IMR-90 (cell line): ENCODE data around the gene DDX10. TPM values are rescaled to one million over a fixed set of nuclear protein-coding genes. Genes with fewer than 3 reads are reported as not detected.

Experiments
- ATAC-seq: fragments of 200-7000 bp; cut with Tn5 transposase; 2 replicates; pipeline ENCODE4 v1.9.1; 2020; ENCODE audit warnings: low read depth, mild to moderate bottlenecking, moderate library complexity
- BruUV-seq: library from RNA; stranded (reverse); fragments of 400-500 nt; replicated peaks from 2 replicates; lab custom pipeline; 2021; lab: Mats Ljungman, UMichigan
- CTCF ChIA-PET: fragments of 300-600 bp; formaldehyde crosslinking; extraction: SDS; loops from one replicate; lab custom pipeline; 2021; ENCODE audit warnings: antibody characterized with exemption; lab: Yijun Ruan, JAX
- POLR2A ChIA-PET: fragments of 300-600 bp; sonication (Branson Sonifier 250); formaldehyde crosslinking; loops from one replicate; lab custom pipeline; 2022; ENCODE audit warnings: antibody characterized with exemption; ENCODE audit not compliant: unreplicated experiment; lab: Charles Lee
- DNase-seq: peaks from one replicate; pipeline ENCODE4 v3.0.0; 2013
- H2AFZ ChIP-seq: replicated peaks from 2 replicates; pipeline ENCODE3; 2013; ENCODE audit warnings: low read length, mild to moderate bottlenecking; ENCODE audit not compliant: poor library complexity
- H2AK5ac ChIP-seq: 2 replicates; pipeline ENCODE4 v1.6.1; 2013; ENCODE audit warnings: low read depth, low read length, inconsistent platforms
- H2AK9ac ChIP-seq: replicated peaks from 2 replicates; pipeline ENCODE3; 2013; ENCODE audit warnings: mild to moderate bottlenecking, low read depth, low read length, moderate library complexity; ENCODE audit not compliant: poor library complexity
- H2BK120ac ChIP-seq: 2 replicates; pipeline ENCODE4 v1.6.1; 2013; ENCODE audit warnings: low read depth, low read length, inconsistent platforms
- H2BK15ac ChIP-seq: 3 replicates; pipeline ENCODE4 v1.6.1; 2013; ENCODE audit warnings: low read depth, low read length, inconsistent platforms
- H2BK20ac ChIP-seq: 2 replicates; pipeline ENCODE4 v1.6.1; 2013; ENCODE audit warnings: low read depth, mild to moderate bottlenecking, inconsistent platforms, low read length, moderate library complexity
- H2BK5ac ChIP-seq: 2 replicates; pipeline ENCODE4 v1.6.1; 2013; ENCODE audit warnings: mild to moderate bottlenecking, low read depth, low read length, inconsistent platforms; ENCODE audit not compliant: poor library complexity, severe bottlenecking
- H3K14ac ChIP-seq: replicated peaks from 2 replicates; pipeline ENCODE4 v1.6.1; 2013; ENCODE audit warnings: low read depth, low read length, inconsistent platforms
- H3K18ac ChIP-seq: 2 replicates; pipeline ENCODE4 v1.6.1; 2013; ENCODE audit warnings: low read depth, low read length, control low read depth
- H3K23ac ChIP-seq: 2 replicates; pipeline ENCODE4 v1.6.1; 2013; ENCODE audit warnings: low read depth, low read length, inconsistent platforms
- H3K27ac ChIP-seq: 2 replicates; pipeline ENCODE4 v1.5.1; 2013; ENCODE audit warnings: mild to moderate bottlenecking, control low read depth, low read length; ENCODE audit not compliant: insufficient read depth
- H3K27me3 ChIP-seq: 2 replicates; pipeline ENCODE4 v1.6.1; 2013; ENCODE audit warnings: low read length; ENCODE audit not compliant: control insufficient read depth, insufficient read depth
- H3K36me3 ChIP-seq: 2 replicates; pipeline ENCODE4 v1.6.1; 2013; ENCODE audit warnings: low read length, mixed read lengths; ENCODE audit not compliant: control insufficient read depth, insufficient read depth
- H3K4ac ChIP-seq: 2 replicates; pipeline ENCODE4 v1.6.1; 2013; ENCODE audit warnings: low read depth, low read length, inconsistent platforms
- H3K4me1 ChIP-seq: 2 replicates; pipeline ENCODE4 v1.6.1; 2013; ENCODE audit warnings: low read length, mixed read lengths; ENCODE audit not compliant: control insufficient read depth, insufficient read depth
- H3K4me2 ChIP-seq: 2 replicates; pipeline ENCODE4 v1.6.1; 2013; ENCODE audit warnings: low read depth, mild to moderate bottlenecking, control low read depth, low read length, moderate library complexity
- H3K4me3 ChIP-seq: 2 replicates; pipeline ENCODE4 v1.5.1; 2013; ENCODE audit warnings: low read depth, mild to moderate bottlenecking, control low read depth, low read length, moderate library complexity; ENCODE audit not compliant: insufficient read depth
- H3K56ac ChIP-seq: 2 replicates; pipeline ENCODE4 v1.6.1; 2013; ENCODE audit warnings: low read length, inconsistent platforms; ENCODE audit not compliant: insufficient read depth; ENCODE audit errors: extremely low read depth
- H3K79me1 ChIP-seq, 2 experiments: 2 replicates each; pipeline ENCODE4 v1.6.1; 2013; ENCODE audit warnings: low read length in 2 of 2, inconsistent platforms in 1 of 2, low read depth in 1 of 2
- H3K9ac ChIP-seq: 2 replicates; pipeline ENCODE4 v1.6.1; 2013; ENCODE audit warnings: low read depth, low read length, control low read depth
- H3K9me1 ChIP-seq: 2 replicates; pipeline ENCODE4 v1.6.1; 2013; ENCODE audit warnings: low read length, inconsistent platforms; ENCODE audit not compliant: insufficient read depth
- H3K9me3 ChIP-seq: 2 replicates; pipeline ENCODE4 v1.6.1; 2013; ENCODE audit warnings: low read length; ENCODE audit not compliant: control insufficient read depth, insufficient read depth
- H4K20me1 ChIP-seq: 2 replicates; pipeline ENCODE4 v1.6.1; 2013; ENCODE audit warnings: low read length, inconsistent platforms; ENCODE audit not compliant: insufficient read depth
- H4K5ac ChIP-seq: 2 replicates; pipeline ENCODE4 v1.6.1; 2013; ENCODE audit warnings: mild to moderate bottlenecking, low read depth, low read length, control low read depth
- H4K8ac ChIP-seq, 2 experiments: 2 replicates each; pipeline ENCODE4 v1.6.1; 2013; ENCODE audit warnings: low read depth in 2 of 2, low read length in 2 of 2, control low read depth in 1 of 2, inconsistent platforms in 1 of 2
- H4K91ac ChIP-seq: 2 replicates; pipeline ENCODE4 v1.6.1; 2013; ENCODE audit warnings: low read depth, low read length, inconsistent platforms; ENCODE audit not compliant: insufficient read depth
- BHLHE40 ChIP-seq: fragments of 150-350 bp; IDR thresholded peaks from 2 replicates; pipeline ENCODE4 v1.6.1; 2016; ENCODE audit warnings: mild to moderate bottlenecking, low read depth, low read length
- CEBPB ChIP-seq: IDR thresholded peaks from 2 replicates; pipeline ENCODE4 v1.6.1; 2012; ENCODE audit warnings: low read depth, low read length, improper control_type of control experiment
- CHD1 ChIP-seq: IDR thresholded peaks from 2 replicates; pipeline ENCODE4 v1.6.1; 2012; ENCODE audit warnings: low read depth, low read length, improper control_type of control experiment
- CTCF ChIP-seq: conservative IDR thresholded peaks from 2 replicates; pipeline ENCODE4 v1.5.1; 2012; ENCODE audit warnings: mild to moderate bottlenecking, low read depth, low read length, improper control_type of control experiment
- ELK1 ChIP-seq: fragments of 150-350 bp; IDR thresholded peaks from 2 replicates; pipeline ENCODE4 v1.6.1; 2016; ENCODE audit warnings: low read depth, mild to moderate bottlenecking, low read length, moderate library complexity, borderline replicate concordance
- FOS ChIP-seq: fragments of 150-350 bp; IDR thresholded peaks from 2 replicates; pipeline ENCODE4 v1.6.1; 2016; ENCODE audit warnings: low read depth, low read length
- MAFK ChIP-seq: IDR thresholded peaks from 2 replicates; pipeline ENCODE4 v1.6.1; 2012; ENCODE audit warnings: low read depth, low read length, improper control_type of control experiment
- MAZ ChIP-seq: IDR thresholded peaks from 2 replicates; pipeline ENCODE4 v1.6.1; 2012; ENCODE audit warnings: low read depth, mild to moderate bottlenecking, low read length, improper control_type of control experiment, moderate library complexity, borderline replicate concordance
- MXI1 ChIP-seq: IDR thresholded peaks from 2 replicates; pipeline ENCODE4 v1.6.1; 2012; ENCODE audit warnings: low read depth, mild to moderate bottlenecking, low read length, moderate library complexity, borderline replicate concordance
- NFE2L2 ChIP-seq: fragments of 150-350 bp; IDR thresholded peaks from 2 replicates; pipeline ENCODE4 v1.6.1; 2016; ENCODE audit warnings: low read depth, mild to moderate bottlenecking, low read length
- POLR2A ChIP-seq: IDR thresholded peaks from 2 replicates; pipeline ENCODE4 v1.6.1; 2012; ENCODE audit warnings: mild to moderate bottlenecking, low read depth, low read length
- RAD21 ChIP-seq: IDR thresholded peaks from 2 replicates; pipeline ENCODE4 v1.6.1; 2012; ENCODE audit warnings: low read length, improper control_type of control experiment
- RCOR1 ChIP-seq: IDR thresholded peaks from 2 replicates; pipeline ENCODE4 v1.6.1; 2012; ENCODE audit warnings: mild to moderate bottlenecking, low read length, improper control_type of control experiment; ENCODE audit not compliant: insufficient replicate concordance
- dilution Hi-C: fragments of 300-500 bp; cut with HindIII; formaldehyde crosslinking; loops from one replicate; pipeline ENCODE4 v1.14.3; 2018; ENCODE audit warnings: low sequenced_read_pairs; ENCODE audit not compliant: unreplicated experiment
- in situ Hi-C: fragments of 300-500 bp; cut with MboI; formaldehyde crosslinking; loops from 3 replicates; pipeline ENCODE4 v1.14.3; 2019; ENCODE audit warnings: low sequenced_read_pairs, inconsistent platforms, mixed read lengths
- intact Hi-C: fragments of 100-400 bp; cut with micrococcal nuclease; formaldehyde crosslinking; loops from 2 replicates; pipeline ENCODE4 v1.10.0; 2022
- polyA plus RNA-seq, 3 experiments: library from polyadenylated mRNA; depleted of rRNA; stranded (reverse); fragments of >200 nt; gene quantifications; 2 replicates each; pipeline ENCODE4 v1.2.3, GENCODE V29; 2012; ENCODE audit warnings: low replicate concordance in 1 of 3
- total RNA-seq: library from RNA; depleted of rRNA; stranded (reverse); fragments of >200 nt; gene quantifications from 2 replicates; pipeline ENCODE4 v1.2.3, GENCODE V29; 2012
- TF ChIP-seq, protein P1 (sequence below): fragments of 150-350 bp; IDR thresholded peaks from 2 replicates; pipeline ENCODE4 v1.6.1; 2017; ENCODE audit warnings: mild to moderate bottlenecking, antibody characterized with exemption, low read length, low read depth

DDX10 gene
- total and polyA plus RNA-seq, 2 of the 4 experiments (the other 2 are of a cell fraction): 20.0 to 31.9 TPM

GRCh38 chr11:108698844-108699642, 34.2 kb downstream of the DDX10 start (continued):
- no peak for TF ChIP-seq ELK1
- no peak for TF ChIP-seq BHLHE40
- TF ChIP-seq CHD1: no peak
- no peak for TF ChIP-seq POLR2A

GRCh38 chr11:108703916-108704315, 39.0 kb downstream of the DDX10 start:
- no peak for DNase-seq
- ChIA-PET CTCF (no interaction called here), POLR2A (no interaction called here)
- H3K9ac ChIP-seq: no peak overlapping the region
- no peak overlapping the region for H2AK5ac ChIP-seq
- ATAC-seq: no peak
- H3K9me1 ChIP-seq: peaks cover 4% of the 10 kb centered on the region; the same call in 1 of the 2 replicates
- H4K8ac ChIP-seq: no peak overlapping the region
- in situ Hi-C loops (loop anchor here (10.0 kb wide), 1 partner anchor 991 kb away; no protein-coding TSS in a partner anchor), dilution Hi-C loops (no loop called here), intact Hi-C loops (no loop called here)
- H3K27ac ChIP-seq: no peak overlapping the region
- H3K4ac ChIP-seq: no peak overlapping the region
- H3K79me1 ChIP-seq: peaks cover 3 to 8% of the 10 kb centered on the region in 2 experiments; a peak in 3 of 4 replicates
- no peak overlapping the region for H4K5ac ChIP-seq
- H3K4me3 ChIP-seq: no peak overlapping the region
- no peak overlapping the region for H3K4me2 ChIP-seq
- no peak overlapping the region for H4K91ac ChIP-seq
- H3K9me3 ChIP-seq: peaks cover 7% of the 10 kb centered on the region
- BruUV-seq: no TSS peak
- no peak overlapping the region for H2BK120ac ChIP-seq
- no peak overlapping the region for H3K14ac ChIP-seq
- peaks cover 17% of the 10 kb centered on the region for H3K36me3 ChIP-seq
- no peak overlapping the region for H3K23ac ChIP-seq
- H3K4me1 ChIP-seq: peaks cover 3% of the 10 kb centered on the region; the same call in 1 of the 2 replicates
- H2BK5ac ChIP-seq: no peak overlapping the region
- no peak overlapping the region for H2BK20ac ChIP-seq
- no peak overlapping the region for H3K18ac ChIP-seq
- no peaks in the 10 kb centered on the region for H3K27me3 ChIP-seq
- H4K20me1 ChIP-seq: no peaks in the 10 kb centered on the region
- H2AK9ac ChIP-seq: no peak overlapping the region
- no peak overlapping the region for H3K56ac ChIP-seq
- no peak overlapping the region for H2AFZ ChIP-seq
- no peak overlapping the region for H2BK15ac ChIP-seq
- TF ChIP-seq MXI1: no peak
- TF ChIP-seq CTCF: no peak
- TF ChIP-seq CEBPB: no peak
- TF ChIP-seq, protein P1, sequence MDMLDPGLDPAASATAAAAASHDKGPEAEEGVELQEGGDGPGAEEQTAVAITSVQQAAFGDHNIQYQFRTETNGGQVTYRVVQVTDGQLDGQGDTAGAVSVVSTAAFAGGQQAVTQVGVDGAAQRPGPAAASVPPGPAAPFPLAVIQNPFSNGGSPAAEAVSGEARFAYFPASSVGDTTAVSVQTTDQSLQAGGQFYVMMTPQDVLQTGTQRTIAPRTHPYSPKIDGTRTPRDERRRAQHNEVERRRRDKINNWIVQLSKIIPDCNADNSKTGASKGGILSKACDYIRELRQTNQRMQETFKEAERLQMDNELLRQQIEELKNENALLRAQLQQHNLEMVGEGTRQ: no peak
- no peak for TF ChIP-seq RCOR1
- TF ChIP-seq MAFK: no peak
- TF ChIP-seq FOS: no peak
- TF ChIP-seq NFE2L2: no peak
- TF ChIP-seq MAZ: no peak
- TF ChIP-seq RAD21: no peak
- no peak for TF ChIP-seq POLR2A
